Lower lobe of right lung (tissue), 2 donors: ENCODE data around the gene ZBTB33. TPM values are rescaled to one million over a fixed set of nuclear protein-coding genes. Genes with fewer than 3 reads are reported as not detected.
A peak's percentile ranks its signal among the peaks of the same experiment; 100 is the strongest.

Source experiments
- ATAC-seq, 2 donors: fragments of 200-7000 bp; cut with Tn5 transposase; one replicate each; pipeline ENCODE4 v1.9.1; 2020 to 2022; ENCODE audit warnings: mild to moderate bottlenecking in 2 of 2, moderate library complexity in 2 of 2
- DNase-seq: peaks from one replicate; pipeline ENCODE4 v3.0.0-alpha.2; 2020
- H3K27ac ChIP-seq: fragments of 200-600 bp; one replicate; pipeline ENCODE4 v1.8.0; 2022
- H3K27me3 ChIP-seq: fragments of 200-600 bp; one replicate; pipeline ENCODE4 v1.8.0; 2022; ENCODE audit warnings: low read depth
- H3K36me3 ChIP-seq: fragments of 200-600 bp; one replicate; pipeline ENCODE4 v1.8.0; 2022; ENCODE audit warnings: mild to moderate bottlenecking
- H3K4me1 ChIP-seq: fragments of 200-600 bp; one replicate; pipeline ENCODE4 v1.8.0; 2022
- H3K4me3 ChIP-seq: fragments of 200-600 bp; one replicate; pipeline ENCODE4 v1.8.0; 2022; ENCODE audit warnings: mild to moderate bottlenecking
- H3K9me3 ChIP-seq: fragments of 200-600 bp; one replicate; pipeline ENCODE4 v1.8.0; 2022
- intact Hi-C: fragments of 100-400 bp; cut with DNase I; formaldehyde crosslinking; loops from one replicate; pipeline ENCODE4 v1.11.0; 2022
- total RNA-seq: library from RNA; stranded (reverse); fragmentation: NEBNext Ultra II Directional; extraction: Animal tissue kit (Norgen Biotek cat#: 25700); gene quantifications from one replicate; pipeline ENCODE4 v1.2.1, GENCODE V29; 2021
- TF ChIP-seq, protein P1 (sequence below): fragments of 200-600 bp; IDR thresholded peaks from one replicate; pipeline ENCODE4 v1.8.0; 2022; ENCODE audit warnings: antibody characterized with exemption, mild to moderate bottlenecking
- donor health status: DM: no; HTN: yes; CAD: no; lungs with severe emphysema.

Gene ZBTB33
- total RNA-seq, 1 donor from 2014 or later = 21.4 TPM

- Histone ChIP-seq H3K9me3 (no peaks in the 10 kb centered on the region), H3K27me3 (no peaks in the 10 kb centered on the region), H3K4me3 (no peak overlapping the region), H3K27ac (no peak overlapping the region), H3K4me1 (no peaks in the 10 kb centered on the region), H3K36me3 (no peaks in the 10 kb centered on the region)
- intact Hi-C loops = no loop called here
- DNase-seq = no peak
- TF ChIP-seq, protein P1, sequence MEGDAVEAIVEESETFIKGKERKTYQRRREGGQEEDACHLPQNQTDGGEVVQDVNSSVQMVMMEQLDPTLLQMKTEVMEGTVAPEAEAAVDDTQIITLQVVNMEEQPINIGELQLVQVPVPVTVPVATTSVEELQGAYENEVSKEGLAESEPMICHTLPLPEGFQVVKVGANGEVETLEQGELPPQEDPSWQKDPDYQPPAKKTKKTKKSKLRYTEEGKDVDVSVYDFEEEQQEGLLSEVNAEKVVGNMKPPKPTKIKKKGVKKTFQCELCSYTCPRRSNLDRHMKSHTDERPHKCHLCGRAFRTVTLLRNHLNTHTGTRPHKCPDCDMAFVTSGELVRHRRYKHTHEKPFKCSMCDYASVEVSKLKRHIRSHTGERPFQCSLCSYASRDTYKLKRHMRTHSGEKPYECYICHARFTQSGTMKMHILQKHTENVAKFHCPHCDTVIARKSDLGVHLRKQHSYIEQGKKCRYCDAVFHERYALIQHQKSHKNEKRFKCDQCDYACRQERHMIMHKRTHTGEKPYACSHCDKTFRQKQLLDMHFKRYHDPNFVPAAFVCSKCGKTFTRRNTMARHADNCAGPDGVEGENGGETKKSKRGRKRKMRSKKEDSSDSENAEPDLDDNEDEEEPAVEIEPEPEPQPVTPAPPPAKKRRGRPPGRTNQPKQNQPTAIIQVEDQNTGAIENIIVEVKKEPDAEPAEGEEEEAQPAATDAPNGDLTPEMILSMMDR = peak; percentile 66
- ATAC-seq = peak; percentile 68 to 80
Observed at GRCh38 chrX:120213438-120214265, 37.0 kb upstream of the ZBTB33 start.

- no peaks in the 10 kb centered on the region for H3K4me1 ChIP-seq
- ATAC-seq (no peak), DNase-seq (no peak)
- no peaks in the 10 kb centered on the region for H3K9me3 ChIP-seq
- H3K36me3 ChIP-seq = no peaks in the 10 kb centered on the region
- no peaks in the 10 kb centered on the region for H3K27me3 ChIP-seq
- no peak overlapping the region for H3K27ac ChIP-seq
- no peak overlapping the region for H3K4me3 ChIP-seq
- intact Hi-C loops = no loop called here
- TF ChIP-seq, protein P1 = no peak
Observed at GRCh38 chrX:120223374-120223773, 27.2 kb upstream of the ZBTB33 start.

- no peaks in the 10 kb centered on the region for H3K9me3 ChIP-seq
- no peak for ATAC-seq
Observed at GRCh38 chrX:120224388-120224787, 26.2 kb upstream of the ZBTB33 start.

GRCh38 chrX:120228187-120228908 is 22.3 kb upstream of the ZBTB33 start:
- H3K4me3 ChIP-seq = no peak overlapping the region
- TF ChIP-seq, protein P1 = no peak
- peaks cover 6% of the 10 kb centered on the region for H3K4me1 ChIP-seq
- no peaks in the 10 kb centered on the region for H3K27me3 ChIP-seq
- intact Hi-C loops = no loop called here
- H3K36me3 ChIP-seq = no peaks in the 10 kb centered on the region
- no peak overlapping the region for H3K27ac ChIP-seq
- no peaks in the 10 kb centered on the region for H3K9me3 ChIP-seq
- DNase-seq (no peak), ATAC-seq (no peak)

More at GRCh38 chrX:120224388-120224787, 26.2 kb upstream of the ZBTB33 start:
- intact Hi-C loops = no loop called here
- TF ChIP-seq, protein P1 = no peak
- H3K27me3 ChIP-seq = no peaks in the 10 kb centered on the region
- no peak overlapping the region for H3K27ac ChIP-seq
- no peaks in the 10 kb centered on the region for H3K4me1 ChIP-seq
- no peaks in the 10 kb centered on the region for H3K36me3 ChIP-seq
- H3K4me3 ChIP-seq = no peak overlapping the region
- no peak for DNase-seq

DNA sequence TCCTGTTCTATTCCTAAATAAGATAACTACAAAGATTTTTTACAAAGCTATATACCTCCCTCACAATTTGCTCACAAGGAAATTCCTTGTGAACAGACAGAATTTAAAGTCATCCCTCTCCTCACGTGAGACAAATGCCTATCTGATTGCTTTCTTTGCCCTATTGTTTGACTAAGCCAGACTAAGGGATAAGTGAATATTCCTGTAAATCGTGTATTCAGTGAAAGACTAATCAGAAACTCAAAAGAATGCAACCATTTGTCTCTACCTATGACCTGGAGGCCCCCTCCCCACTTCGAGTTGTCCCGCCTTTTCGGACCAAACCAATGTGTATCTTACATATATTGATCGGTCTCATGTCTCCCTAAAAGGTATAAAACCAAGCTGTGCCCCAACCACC is 15.3 kb upstream of the ZBTB33 start:
- Histone ChIP-seq H3K27ac (no peak overlapping the region), H3K27me3 (no peaks in the 10 kb centered on the region), H3K4me3 (no peak overlapping the region), H3K36me3 (peaks cover 12% of the 10 kb centered on the region), H3K9me3 (no peaks in the 10 kb centered on the region), H3K4me1 (no peaks in the 10 kb centered on the region)
- intact Hi-C loops = no loop called here
- TF ChIP-seq, protein P1 = no peak
- DNase-seq (no peak), ATAC-seq (no peak)
